Measurements from ENCODE around the gene PCDHGC5.
A peak's percentile ranks its signal among the peaks of the same experiment; 100 is the strongest.

The PCDHGC5 gene

DNA sequence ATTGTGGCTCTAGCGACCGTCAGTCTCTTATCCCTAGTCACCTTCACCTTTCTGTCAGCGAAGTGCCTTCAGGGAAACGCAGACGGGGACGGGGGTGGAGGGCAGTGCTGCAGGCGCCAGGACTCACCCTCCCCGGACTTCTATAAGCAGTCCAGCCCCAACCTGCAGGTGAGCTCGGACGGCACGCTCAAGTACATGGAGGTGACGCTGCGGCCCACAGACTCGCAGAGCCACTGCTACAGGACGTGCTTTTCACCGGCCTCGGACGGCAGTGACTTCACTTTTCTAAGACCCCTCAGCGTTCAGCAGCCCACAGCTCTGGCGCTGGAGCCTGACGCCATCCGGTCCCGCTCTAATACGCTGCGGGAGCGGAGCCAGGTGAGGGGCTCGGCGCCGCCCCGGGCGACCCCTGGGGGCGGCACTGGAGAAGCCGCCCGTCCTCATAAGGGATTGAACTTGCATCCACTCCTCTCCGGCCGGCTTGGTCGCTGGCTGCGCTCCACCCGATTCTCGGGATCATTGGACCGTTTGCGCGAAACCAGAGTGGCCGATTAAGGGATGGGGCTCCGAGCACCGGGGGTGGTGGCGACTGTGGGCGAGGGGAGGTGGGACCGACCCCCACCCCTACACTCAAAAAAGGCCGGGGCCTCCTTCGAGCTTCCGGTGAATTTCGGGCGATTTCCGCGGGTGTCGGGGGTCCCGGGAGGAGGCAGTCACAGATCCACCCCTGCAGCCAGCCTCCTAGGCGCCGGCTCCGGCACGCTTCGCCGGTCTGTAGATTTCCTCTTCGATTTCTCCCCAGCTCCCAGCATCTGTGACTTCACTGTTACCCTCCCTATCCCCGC lies 2.7 kb downstream of the PCDHGC5 start:
- DNase-seq (ENCODE audit: low spot score) = no peak

DNA sequence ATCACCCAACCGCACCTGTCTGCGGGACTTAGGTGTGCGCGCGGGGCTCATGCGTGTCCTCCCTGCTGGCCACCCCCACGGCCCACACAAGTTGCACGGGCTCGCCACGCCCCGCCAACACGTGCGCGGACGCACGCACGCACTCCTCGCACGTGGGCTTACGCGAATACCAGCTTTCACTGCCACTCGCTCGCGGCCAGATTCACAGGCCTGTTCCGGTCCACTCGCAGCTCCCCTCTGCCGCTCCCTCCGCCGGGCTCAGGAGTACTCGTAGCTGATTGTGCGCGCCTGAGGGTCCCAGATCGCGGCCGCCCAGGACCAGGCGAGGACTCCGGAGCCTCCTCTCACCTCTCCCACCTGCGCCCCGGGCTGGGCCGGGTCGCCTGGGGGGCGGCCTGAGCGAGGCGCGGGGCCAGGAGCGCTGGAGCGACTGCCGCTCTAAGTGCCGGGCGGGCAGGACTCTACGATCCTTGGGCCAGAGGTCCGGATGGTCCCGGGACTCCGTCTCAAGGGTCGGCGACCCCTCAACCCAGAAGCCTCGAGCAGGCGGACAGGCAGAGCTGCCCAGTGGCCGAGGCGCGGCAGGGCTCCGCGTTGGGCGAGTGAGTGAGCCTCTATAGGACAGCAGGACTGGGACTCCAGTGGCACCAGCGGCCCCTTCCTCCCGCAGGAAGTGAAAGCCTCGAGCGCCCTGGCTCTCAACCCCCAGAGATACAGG lies 3.4 kb downstream of the PCDHGC5 start:
- no peak for DNase-seq (ENCODE audit: low spot score)

DNA sequence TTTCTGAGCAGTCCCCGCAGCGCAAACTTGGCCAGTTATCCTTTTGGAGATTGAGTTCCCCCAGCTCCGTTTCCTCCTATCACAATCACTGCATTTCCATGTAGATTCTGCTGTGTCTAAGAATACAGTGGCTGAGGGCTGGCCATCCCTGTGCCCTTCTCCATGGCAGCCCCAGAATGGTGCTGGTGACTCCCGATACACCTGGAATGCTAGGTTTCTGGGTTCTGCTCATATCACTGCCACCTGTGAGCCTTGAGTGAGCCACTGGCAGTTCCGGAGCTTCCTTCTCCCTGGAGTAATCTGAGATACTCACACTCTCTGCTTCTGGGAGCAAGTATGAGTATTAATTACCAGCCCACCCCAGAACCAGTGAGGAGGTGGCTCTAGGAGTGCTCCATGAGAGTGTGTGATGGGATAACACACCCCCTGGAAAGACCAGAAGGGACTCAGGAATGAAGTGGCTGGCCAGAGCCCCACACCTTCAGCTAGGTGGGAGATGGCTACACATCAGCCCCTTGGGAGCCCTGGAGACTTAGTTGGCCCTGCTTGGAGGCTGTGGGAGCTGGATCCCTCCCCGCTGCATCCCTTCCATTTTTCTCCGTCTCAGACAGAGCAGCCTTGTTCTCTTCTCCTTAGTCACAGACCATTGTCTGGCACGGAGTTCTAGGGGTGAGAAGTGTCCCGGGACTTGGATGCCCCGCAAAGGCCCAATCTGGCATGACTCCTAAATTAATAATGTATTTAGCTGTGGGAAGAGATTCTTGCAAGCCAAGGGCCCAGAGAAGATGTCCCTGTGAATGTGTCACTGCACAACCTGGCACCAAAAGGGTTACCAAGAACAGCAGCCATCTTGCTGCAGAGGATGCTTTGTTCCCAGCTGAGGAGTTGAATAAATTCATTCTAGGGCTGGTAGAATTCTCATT lies 4.9 kb downstream of the PCDHGC5 start:
- no peak for DNase-seq (ENCODE audit: low spot score)

DNA sequence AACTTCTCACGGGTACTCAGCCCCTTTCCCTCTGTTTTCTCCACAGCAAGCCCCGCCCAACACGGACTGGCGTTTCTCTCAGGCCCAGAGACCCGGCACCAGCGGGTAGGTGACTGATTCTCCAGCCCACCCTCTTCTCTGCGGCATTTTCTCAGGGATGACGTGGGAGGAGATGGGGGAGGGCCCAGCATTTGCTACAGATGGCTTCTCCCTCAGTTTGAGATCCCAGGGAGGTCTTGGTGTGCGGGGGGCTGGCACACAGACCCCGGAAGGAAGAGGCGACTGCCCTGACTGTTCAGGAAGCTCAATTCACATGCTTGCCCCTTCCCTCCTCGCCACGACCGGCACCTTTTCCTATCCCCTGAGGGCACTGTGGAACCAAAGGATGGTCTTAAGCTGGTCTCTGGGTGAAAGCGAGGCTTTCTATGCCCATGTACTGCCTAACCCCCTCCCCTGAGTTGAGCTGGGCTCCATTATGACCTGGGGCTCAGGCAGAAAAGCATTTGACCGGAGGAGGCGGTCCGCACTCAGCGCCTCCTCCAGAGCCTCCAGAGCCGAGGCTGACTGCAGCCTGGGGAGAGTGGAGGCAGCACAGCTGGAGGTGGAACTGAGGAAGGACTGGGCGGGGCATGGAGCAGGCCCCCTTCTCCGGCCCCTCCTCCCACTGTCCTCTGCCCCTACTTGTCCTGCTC lies 6.0 kb downstream of the PCDHGC5 start:
- DNase-seq (ENCODE audit: low spot score) = no peak

DNA sequence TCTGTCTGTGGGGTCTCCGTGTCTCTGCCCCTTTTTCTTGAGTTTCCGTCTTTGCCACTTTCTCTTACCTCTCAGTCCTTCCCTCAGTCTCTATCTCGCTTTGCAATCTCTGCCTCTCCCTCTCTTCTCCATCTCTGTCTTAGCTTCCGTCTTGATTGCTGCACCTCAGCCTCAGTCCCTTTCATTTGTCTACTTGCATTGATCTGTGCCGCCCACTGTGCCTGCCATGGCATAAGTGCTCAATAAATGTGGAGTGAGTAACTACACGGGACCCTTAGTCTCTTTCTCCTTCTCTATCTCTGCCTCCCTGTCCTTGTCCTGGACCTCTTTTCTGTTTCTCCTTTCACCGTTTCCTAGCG lies 6.6 kb downstream of the PCDHGC5 start:
- no peak for DNase-seq (ENCODE audit: low spot score)

GRCh38 chr5:141496038-141496437 lies 7.2 kb downstream of the PCDHGC5 start:
- no peak for DNase-seq (ENCODE audit: low spot score)

- no peak for DNase-seq (ENCODE audit: low spot score)
Measured at GRCh38 chr5:141501761-141502160, 12.9 kb downstream of the PCDHGC5 start.

DNA sequence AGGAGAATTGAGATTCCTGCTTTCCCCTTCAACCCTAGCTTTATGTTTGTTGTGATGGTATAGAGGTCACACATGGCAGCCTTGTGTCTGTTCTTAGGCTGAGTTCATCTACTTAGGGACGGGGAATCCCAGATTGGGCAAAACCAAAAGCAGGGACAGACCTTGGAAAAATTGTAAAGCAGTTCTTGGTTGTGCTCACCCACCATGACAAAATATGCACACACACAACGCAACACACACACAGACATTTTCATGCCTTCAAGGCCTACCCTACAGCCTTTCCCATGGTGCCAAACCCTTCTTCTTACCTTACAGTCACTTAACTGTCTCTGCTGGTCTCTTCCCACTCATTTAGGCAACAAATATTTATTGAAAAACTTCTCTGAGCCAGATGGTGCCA lies 14.8 kb downstream of the PCDHGC5 start:
- no peak for DNase-seq (ENCODE audit: low spot score)

- DNase-seq (ENCODE audit: low spot score) = no peak
Measured at GRCh38 chr5:141504216-141504615, 15.3 kb downstream of the PCDHGC5 start.

DNA sequence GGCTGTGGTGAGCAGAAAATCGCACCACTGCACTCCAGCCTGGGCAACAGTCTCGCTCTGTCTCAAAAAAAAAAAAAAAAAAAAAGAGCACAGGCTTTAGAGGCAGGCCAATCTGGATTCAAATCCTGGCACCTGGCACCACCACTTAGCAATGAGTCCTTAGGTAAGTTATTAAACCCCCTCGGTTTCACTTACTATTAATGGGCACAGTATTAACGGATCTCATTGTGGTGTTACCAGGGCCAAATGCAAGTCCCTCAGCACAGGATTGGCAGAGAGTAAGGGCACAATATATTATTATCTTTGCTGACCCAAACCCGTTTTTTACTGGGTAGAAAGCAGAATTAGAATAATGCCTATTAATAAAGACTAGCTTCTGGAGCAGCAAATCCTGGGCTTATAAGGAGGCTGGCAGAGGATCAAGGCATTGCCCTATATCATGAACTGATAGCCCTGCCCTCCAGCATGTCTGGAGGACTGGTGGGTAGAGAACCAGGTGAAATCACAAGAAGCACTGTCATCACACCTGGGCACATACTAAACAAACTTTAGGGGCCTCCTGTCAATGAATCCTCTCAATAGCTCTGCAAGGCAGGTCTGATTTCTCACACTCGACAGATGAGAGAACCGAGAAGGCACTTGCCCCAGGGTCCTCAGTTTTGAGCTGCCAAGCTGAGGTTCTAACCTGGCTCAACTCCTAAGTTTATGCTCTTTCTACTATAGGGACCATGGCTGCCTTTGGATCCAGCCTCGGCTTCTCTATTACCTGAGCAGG lies 17.7 kb downstream of the PCDHGC5 start:
- no peak for DNase-seq (ENCODE audit: low spot score)

- no peak for DNase-seq (ENCODE audit: low spot score)
Measured at GRCh38 chr5:141507387-141508091, 18.7 kb downstream of the PCDHGC5 start.

GRCh38 chr5:141508440-141508797 lies 19.5 kb downstream of the PCDHGC5 start:
- DNase-seq (ENCODE audit: low spot score) = no peak

DNA sequence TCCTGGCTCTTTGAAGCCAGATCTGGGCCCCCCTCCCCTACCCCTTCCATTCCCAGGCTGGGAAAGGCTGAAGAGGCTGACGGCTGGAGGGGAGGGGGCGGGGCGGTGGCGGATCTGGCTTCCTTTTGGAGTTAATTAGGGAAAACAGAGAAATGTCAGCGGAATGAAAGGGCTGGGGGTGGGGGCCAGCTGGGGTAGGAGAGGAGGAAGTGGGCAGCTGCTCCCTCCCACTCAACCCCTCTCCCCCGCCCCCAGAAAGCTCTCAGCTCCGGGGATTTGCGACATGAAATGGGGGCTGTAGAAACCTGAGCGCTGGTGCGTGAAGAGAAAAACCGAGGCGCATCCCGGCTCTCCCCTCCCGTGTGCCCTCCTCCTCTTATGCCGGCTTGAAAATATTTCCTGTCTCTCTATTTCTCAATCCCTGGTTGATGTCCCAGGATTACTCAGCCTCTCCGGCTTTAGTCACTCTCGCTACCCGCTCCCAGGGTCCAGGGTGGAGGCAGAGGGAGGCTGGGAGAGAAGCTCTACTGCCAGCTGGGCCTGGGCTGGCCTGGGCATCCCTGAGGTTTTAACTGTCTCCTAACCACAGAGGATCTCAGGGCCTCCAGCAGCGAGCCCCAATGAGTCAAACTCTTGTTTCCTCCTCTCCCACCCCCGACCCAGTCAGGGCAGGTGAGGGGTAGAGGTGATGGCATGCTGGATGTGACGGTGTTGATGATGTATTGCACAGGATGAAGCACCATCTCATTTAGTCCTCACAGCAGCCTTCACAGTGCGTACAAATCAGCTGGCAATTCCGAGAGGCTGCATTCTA lies 20.1 kb downstream of the PCDHGC5 start:
- DNase-seq (ENCODE audit: low spot score) = no peak

- DNase-seq (ENCODE audit: low spot score) = no peak
Measured at GRCh38 chr5:141510160-141510559, 21.3 kb downstream of the PCDHGC5 start.

GRCh38 chr5:141510850-141511601 lies 22.1 kb downstream of the PCDHGC5 start:
- DNase-seq (ENCODE audit: low spot score) = no peak

GRCh38 chr5:141511771-141512325 lies 23.0 kb downstream of the PCDHGC5 start:
- DNase-seq (ENCODE audit: low spot score) = no peak

- peak; percentile 82 for DNase-seq (ENCODE audit: low spot score)
Measured at GRCh38 chr5:141512390-141512910, 23.6 kb downstream of the PCDHGC5 start.

- peak; percentile 12 for DNase-seq (ENCODE audit: low spot score)
Measured at GRCh38 chr5:141512911-141513626, 24.2 kb downstream of the PCDHGC5 start.
